Vagina (tissue), 2 donors: ENCODE results near the gene PDE2A. TPM values are rescaled to one million over a fixed set of nuclear protein-coding genes. Genes with fewer than 3 reads are reported as not detected.

Experiments
- DNase-seq, 2 donors: peaks; one replicate each; pipeline ENCODE4 v3.0.0-alpha.2; 2017; ENCODE audit errors: extremely low spot score in 2 of 2
- H3K27ac ChIP-seq: fragments of 200-600 bp; sonication (generic); one replicate; pipeline ENCODE4 v1.5.1; 2019
- H3K27me3 ChIP-seq: fragments of 200-600 bp; sonication (generic); one replicate; pipeline ENCODE4 v1.5.1; 2019
- H3K36me3 ChIP-seq, 2 donors: fragments of 200-600 bp; sonication (generic); one replicate each; pipeline ENCODE4 v1.5.1; 2017 to 2019
- H3K4me1 ChIP-seq: fragments of 200-600 bp; sonication (generic); one replicate; pipeline ENCODE4 v1.5.1; 2019
- H3K4me3 ChIP-seq, 2 donors: fragments of 200-600 bp; sonication (generic); 1 replicate in 1 of 2; 2 replicates in 1 of 2; pipeline ENCODE4 v1.5.1; 2016 to 2019
- H3K9me3 ChIP-seq: fragments of 200-600 bp; sonication (generic); one replicate; pipeline ENCODE4 v1.5.1; 2019
- POLR2A ChIP-seq, 2 donors: fragments of 450-650 bp; IDR thresholded peaks; one replicate each; pipeline ENCODE4 v1.6.1; 2017; ENCODE audit warnings: antibody characterized with exemption in 2 of 2, mild to moderate bottlenecking in 2 of 2, moderate library complexity in 2 of 2
- POLR2AphosphoS5 ChIP-seq, 2 donors: sonication (generic); formaldehyde crosslinking; IDR thresholded peaks; one replicate each; pipeline ENCODE4 v1.9.0; 2017; ENCODE audit warnings: antibody characterized with exemption in 2 of 2, mild to moderate bottlenecking in 2 of 2, low read depth in 1 of 2; ENCODE audit not compliant: insufficient read depth in 1 of 2
- intact Hi-C: fragments of 100-400 bp; cut with DNase I; formaldehyde crosslinking; loops from one replicate; pipeline ENCODE4 v1.15.1; 2023
- total RNA-seq: library from RNA; depleted of rRNA; stranded (reverse); fragments of >200 nt; gene quantifications from one replicate; pipeline ENCODE4 v1.2.3, GENCODE V29; 2016
- TF ChIP-seq, protein P1 (sequence below), 3 experiments: fragments of 450-650 bp in 2 of 3; fragments of 200-600 bp in 1 of 3; sonication (generic) in 1 of 3; IDR thresholded peaks; one replicate each; pipeline ENCODE4 v1.5.1; 2017 to 2019; ENCODE audit warnings: antibody characterized with exemption in 3 of 3, mild to moderate bottlenecking in 2 of 3, moderate library complexity in 2 of 3

Gene PDE2A
- total RNA-seq, 1 donor from 2014 or later, result 57.0 TPM

DNA sequence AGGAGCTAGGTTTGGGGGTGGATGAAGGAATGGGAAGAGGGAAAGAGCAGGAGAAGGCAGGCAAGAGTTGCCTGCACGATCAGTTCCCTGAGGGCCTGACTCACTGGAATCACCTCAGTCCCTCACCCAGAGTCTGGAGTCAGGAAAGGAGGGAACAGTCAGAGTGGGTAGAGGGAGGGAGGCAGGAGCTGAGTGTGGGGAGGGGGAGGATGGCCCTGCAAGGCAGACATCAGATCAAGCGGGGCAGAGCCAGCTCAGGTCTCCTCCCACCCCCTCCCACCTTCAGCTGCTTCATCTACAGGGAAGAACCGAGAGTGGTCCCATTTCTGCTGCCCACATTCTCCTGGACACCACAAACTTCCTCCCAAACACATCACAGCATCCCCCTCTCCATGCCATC is 58.9 kb downstream of the PDE2A start:
- peaks cover 43% of the 10 kb centered on the region for H3K4me1 ChIP-seq
- no peaks in the 10 kb centered on the region for H3K36me3 ChIP-seq
- H3K9me3 ChIP-seq, result no peaks in the 10 kb centered on the region
- H3K27ac ChIP-seq, result no peak overlapping the region
- DNase-seq, result no peak
- TF ChIP-seq, protein P1, sequence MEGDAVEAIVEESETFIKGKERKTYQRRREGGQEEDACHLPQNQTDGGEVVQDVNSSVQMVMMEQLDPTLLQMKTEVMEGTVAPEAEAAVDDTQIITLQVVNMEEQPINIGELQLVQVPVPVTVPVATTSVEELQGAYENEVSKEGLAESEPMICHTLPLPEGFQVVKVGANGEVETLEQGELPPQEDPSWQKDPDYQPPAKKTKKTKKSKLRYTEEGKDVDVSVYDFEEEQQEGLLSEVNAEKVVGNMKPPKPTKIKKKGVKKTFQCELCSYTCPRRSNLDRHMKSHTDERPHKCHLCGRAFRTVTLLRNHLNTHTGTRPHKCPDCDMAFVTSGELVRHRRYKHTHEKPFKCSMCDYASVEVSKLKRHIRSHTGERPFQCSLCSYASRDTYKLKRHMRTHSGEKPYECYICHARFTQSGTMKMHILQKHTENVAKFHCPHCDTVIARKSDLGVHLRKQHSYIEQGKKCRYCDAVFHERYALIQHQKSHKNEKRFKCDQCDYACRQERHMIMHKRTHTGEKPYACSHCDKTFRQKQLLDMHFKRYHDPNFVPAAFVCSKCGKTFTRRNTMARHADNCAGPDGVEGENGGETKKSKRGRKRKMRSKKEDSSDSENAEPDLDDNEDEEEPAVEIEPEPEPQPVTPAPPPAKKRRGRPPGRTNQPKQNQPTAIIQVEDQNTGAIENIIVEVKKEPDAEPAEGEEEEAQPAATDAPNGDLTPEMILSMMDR (IDR thresholded peaks at IDR 0.05), result no peak
- TF ChIP-seq POLR2AphosphoS5 (IDR thresholded peaks at IDR 0.05; ENCODE audit: insufficient read depth in 1 of 2, low read depth in 1 of 2), result no peak
- no peak for TF ChIP-seq POLR2A (IDR thresholded peaks at IDR 0.05)
- no peak overlapping the region for H3K4me3 ChIP-seq
- intact Hi-C loops, result no loop called here
- no peaks in the 10 kb centered on the region for H3K27me3 ChIP-seq

DNA sequence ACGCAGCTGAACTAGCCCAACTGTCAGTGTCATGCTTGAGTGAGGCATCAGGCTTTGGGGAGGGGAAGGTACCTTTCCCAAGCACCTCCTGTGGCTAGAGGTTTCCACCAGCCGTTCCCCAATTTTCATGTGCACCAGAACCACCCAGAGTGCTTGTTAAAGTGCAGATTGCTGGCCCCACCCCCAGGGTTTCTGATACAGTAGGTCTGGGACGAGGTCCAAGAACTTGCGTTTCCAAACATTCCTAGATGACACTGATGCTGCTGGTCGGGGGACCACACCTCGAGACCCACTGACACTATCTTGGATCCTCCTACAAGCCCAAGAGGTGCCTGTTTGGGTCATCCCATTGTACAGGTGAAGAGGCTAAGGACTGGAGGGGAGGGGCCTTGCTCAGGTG is 59.8 kb downstream of the PDE2A start:
- H3K4me3 ChIP-seq, result no peak overlapping the region
- no peak for DNase-seq
- peaks cover 43% of the 10 kb centered on the region for H3K4me1 ChIP-seq
- no peaks in the 10 kb centered on the region for H3K36me3 ChIP-seq
- no peaks in the 10 kb centered on the region for H3K27me3 ChIP-seq
- TF ChIP-seq POLR2A (IDR thresholded peaks at IDR 0.05) (no peak), POLR2AphosphoS5 (IDR thresholded peaks at IDR 0.05; ENCODE audit: insufficient read depth in 1 of 2, low read depth in 1 of 2) (no peak)
- no peaks in the 10 kb centered on the region for H3K9me3 ChIP-seq
- H3K27ac ChIP-seq, result no peak overlapping the region
- intact Hi-C loops, result no loop called here

DNA sequence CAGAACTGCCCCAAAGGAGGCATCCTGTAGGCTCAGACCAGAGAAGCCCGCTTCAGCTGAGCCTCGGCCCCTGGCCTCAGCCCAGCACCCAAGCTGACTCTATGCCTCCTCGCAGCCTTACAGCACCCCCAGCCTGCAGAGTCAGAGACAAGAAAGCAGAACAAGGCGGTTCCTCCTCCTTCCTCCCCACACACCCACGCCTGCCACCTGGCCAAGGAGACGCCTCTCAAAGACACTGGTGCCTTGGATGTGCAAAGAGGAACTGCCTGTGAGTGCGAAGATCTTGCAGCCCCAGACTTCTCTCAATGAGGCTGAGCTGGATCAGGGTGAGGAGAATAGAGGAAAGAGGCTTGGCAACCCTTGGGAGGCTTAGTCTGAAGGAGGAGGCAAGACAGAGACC is 60.2 kb downstream of the PDE2A start:
- no peaks in the 10 kb centered on the region for H3K36me3 ChIP-seq
- peaks cover 39% of the 10 kb centered on the region for H3K4me1 ChIP-seq
- no peak overlapping the region for H3K27ac ChIP-seq
- intact Hi-C loops, result no loop called here
- TF ChIP-seq POLR2A (IDR thresholded peaks at IDR 0.05) (no peak), POLR2AphosphoS5 (IDR thresholded peaks at IDR 0.05; ENCODE audit: insufficient read depth in 1 of 2, low read depth in 1 of 2) (no peak)
- TF ChIP-seq, protein P1 (IDR thresholded peaks at IDR 0.05), result no peak
- H3K4me3 ChIP-seq, result no peak overlapping the region
- no peak for DNase-seq
- no peaks in the 10 kb centered on the region for H3K27me3 ChIP-seq
- H3K9me3 ChIP-seq, result no peaks in the 10 kb centered on the region

DNA sequence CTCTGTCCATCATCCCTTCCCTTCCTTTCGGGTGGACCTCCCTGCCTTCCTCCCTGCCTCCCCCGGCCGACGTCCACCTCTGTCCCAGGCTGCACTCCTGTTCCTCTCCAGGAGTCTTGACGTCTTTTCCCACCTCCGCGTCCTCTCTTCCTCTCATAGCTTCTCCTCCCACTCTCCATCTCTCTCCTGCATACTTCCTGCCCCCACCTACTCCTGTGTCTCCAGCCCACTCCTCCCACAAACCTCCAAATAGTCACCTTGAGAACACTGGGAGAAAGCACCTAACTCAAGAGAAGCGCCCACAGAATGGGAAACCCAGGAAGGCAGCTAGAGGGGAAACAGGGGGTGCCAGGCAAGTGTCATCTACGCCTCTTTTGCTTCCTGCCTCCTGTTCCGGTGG is 60.8 kb downstream of the PDE2A start:
- Histone ChIP-seq H3K36me3 (no peaks in the 10 kb centered on the region), H3K4me3 (no peak overlapping the region), H3K9me3 (no peaks in the 10 kb centered on the region), H3K27ac (no peak overlapping the region), H3K4me1 (peaks cover 34% of the 10 kb centered on the region), H3K27me3 (no peaks in the 10 kb centered on the region)
- TF ChIP-seq POLR2A (IDR thresholded peaks at IDR 0.05), result no peak
- TF ChIP-seq POLR2AphosphoS5 (IDR thresholded peaks at IDR 0.05; ENCODE audit: insufficient read depth in 1 of 2, low read depth in 1 of 2), result no peak
- TF ChIP-seq, protein P1 (IDR thresholded peaks at IDR 0.05), result no peak
- DNase-seq, result no peak
- intact Hi-C loops, result no loop called here

DNA sequence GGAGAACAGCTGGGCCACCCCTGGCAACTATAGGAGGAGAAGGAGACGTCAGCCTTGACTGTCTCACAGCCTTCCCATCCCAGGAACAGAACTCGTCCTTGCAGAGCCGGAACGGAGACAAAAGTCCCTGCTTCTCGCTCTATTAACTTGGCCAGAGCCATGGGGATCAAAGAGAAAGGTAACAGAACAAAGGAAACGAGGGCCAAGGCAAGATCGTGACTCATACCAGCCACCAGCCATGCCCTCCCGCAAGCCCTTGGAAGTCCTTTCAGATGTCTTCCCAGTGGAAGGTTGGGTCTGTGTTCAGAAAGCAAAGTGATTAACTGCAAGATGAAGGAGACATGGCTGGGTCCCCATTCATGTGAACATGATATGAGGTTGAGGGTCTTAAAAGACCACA is 64.7 kb downstream of the PDE2A start:
- peaks cover 4% of the 10 kb centered on the region for H3K4me1 ChIP-seq
- no peak for DNase-seq
- no peaks in the 10 kb centered on the region for H3K27me3 ChIP-seq
- H3K27ac ChIP-seq, result no peak overlapping the region
- H3K4me3 ChIP-seq, result no peak overlapping the region
- TF ChIP-seq, protein P1 (IDR thresholded peaks at IDR 0.05), result no peak
- TF ChIP-seq POLR2A (IDR thresholded peaks at IDR 0.05), result no peak
- TF ChIP-seq POLR2AphosphoS5 (IDR thresholded peaks at IDR 0.05; ENCODE audit: insufficient read depth in 1 of 2, low read depth in 1 of 2), result no peak
- H3K36me3 ChIP-seq, result no peaks in the 10 kb centered on the region
- intact Hi-C loops, result no loop called here
- no peaks in the 10 kb centered on the region for H3K9me3 ChIP-seq
